Measurements from ENCODE around the gene CEP68.
"Not testable (repeated sequence)": the region's sequence is repeated elsewhere in the genome, so short reads cannot be mapped to it uniquely, and the experiment has no call there.

CEP68 gene

DNA sequence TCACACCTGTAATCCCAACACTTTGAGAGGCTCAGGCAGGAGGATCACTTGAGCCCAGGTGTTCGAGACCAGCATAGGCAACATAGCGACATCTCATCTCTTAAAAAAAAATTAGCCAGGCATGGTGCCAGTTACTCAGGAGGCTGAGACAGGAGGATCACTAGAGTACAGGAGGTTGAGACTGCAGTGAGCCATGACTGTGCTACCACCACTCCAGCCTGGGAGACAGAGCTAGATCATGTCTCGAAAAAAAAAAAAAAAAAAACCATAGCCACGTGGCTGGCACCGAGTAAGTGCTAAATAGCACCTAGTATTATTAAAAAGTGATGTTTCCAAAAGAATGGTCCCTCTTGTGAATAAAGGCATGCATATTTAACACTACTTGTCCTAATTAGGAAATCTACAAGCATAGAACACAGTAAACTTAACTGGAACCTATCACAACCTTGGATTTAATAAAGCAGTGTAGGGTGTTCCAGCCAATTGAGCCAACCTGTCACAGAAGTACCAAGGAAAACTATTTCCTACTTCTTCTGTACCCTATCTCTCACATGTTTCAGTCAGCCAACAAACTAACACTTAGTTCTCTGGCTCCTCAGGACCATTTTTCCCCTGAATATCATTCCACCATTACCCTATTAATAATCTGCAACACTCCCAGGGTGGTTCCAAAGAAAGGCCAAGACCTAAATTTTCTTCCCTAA, 64.9 kb downstream of the CEP68 start:
- H3K4me1 ChIP-seq, result peaks cover 4% of the 10 kb centered on the region; the same call in 1 of the 2 replicates
- no peak for TF ChIP-seq Cebpa-rat (IDR thresholded peaks at IDR 0.05)
- peaks cover 46% of the 10 kb centered on the region for H3K36me3 ChIP-seq
- no peak overlapping the region for H3K4me2 ChIP-seq
- H3K9me3 ChIP-seq, result no peaks in the 10 kb centered on the region
- no peaks in the 10 kb centered on the region for H3K27me3 ChIP-seq
- H3K4me3 ChIP-seq, result no peak overlapping the region
- H3K27ac ChIP-seq, result no peak overlapping the region
- no peak overlapping the region for H3K9ac ChIP-seq
- H4K20me1 ChIP-seq, result peaks cover 100% of the 10 kb centered on the region

DNA sequence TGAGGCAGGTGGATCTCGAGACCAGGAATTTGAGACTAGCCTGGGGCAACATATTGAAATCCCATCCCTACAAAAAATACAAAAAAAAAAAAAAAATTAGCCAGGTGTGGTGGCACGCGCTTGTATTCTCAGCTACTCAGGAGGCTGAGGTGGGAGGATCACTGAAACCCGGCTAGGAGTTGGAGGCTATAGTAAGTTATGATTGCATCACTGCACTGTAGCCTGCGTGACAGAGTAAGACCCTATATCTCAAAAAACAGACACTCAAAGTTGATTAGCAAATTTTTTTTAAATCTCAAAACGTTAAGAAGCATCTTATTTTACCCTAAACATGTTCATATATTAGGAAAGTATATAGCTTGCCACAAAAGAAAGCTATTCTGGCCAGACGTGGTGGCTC, 66.1 kb downstream of the CEP68 start:
- peaks cover 43% of the 10 kb centered on the region for H3K36me3 ChIP-seq
- no peak overlapping the region for H3K4me3 ChIP-seq
- H3K9ac ChIP-seq, result no peak overlapping the region
- H3K4me1 ChIP-seq, result peaks cover 15% of the 10 kb centered on the region
- H3K27me3 ChIP-seq, result no peaks in the 10 kb centered on the region
- TF ChIP-seq Cebpa-rat (IDR thresholded peaks at IDR 0.05), result no peak
- H3K27ac ChIP-seq, result no peak overlapping the region
- peaks cover 100% of the 10 kb centered on the region for H4K20me1 ChIP-seq
- H3K4me2 ChIP-seq, result no peak overlapping the region
- no peaks in the 10 kb centered on the region for H3K9me3 ChIP-seq

DNA sequence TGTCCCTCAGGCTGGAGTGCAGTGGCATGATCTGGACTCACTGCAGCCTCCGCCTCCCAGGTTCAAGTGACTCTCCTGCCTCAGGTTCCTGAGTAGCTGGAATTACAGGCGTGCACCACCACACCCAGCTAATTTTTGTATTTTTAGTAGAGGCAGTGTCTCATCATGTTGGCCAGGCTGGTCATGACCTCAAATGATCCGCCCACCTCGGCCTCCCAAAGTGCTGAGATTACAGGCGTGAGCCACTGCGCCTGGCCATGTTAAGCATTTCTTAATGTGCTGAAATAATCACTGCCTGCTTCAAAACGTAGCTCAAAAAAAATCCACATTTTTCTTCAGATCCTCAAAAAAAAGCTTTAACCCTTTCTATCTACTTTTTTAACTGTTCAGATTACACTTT, 69.2 kb downstream of the CEP68 start:
- H3K9me3 ChIP-seq, H3K4me2 ChIP-seq, H3K4me3 ChIP-seq, H3K27ac ChIP-seq, H3K27me3 ChIP-seq, H3K9ac ChIP-seq: not testable (repeated sequence)
- Histone ChIP-seq H3K4me1 (peaks cover 31% of the 10 kb centered on the region), H4K20me1 (peaks cover 93% of the 10 kb centered on the region), H3K36me3 (peaks cover 25% of the 10 kb centered on the region)

DNA sequence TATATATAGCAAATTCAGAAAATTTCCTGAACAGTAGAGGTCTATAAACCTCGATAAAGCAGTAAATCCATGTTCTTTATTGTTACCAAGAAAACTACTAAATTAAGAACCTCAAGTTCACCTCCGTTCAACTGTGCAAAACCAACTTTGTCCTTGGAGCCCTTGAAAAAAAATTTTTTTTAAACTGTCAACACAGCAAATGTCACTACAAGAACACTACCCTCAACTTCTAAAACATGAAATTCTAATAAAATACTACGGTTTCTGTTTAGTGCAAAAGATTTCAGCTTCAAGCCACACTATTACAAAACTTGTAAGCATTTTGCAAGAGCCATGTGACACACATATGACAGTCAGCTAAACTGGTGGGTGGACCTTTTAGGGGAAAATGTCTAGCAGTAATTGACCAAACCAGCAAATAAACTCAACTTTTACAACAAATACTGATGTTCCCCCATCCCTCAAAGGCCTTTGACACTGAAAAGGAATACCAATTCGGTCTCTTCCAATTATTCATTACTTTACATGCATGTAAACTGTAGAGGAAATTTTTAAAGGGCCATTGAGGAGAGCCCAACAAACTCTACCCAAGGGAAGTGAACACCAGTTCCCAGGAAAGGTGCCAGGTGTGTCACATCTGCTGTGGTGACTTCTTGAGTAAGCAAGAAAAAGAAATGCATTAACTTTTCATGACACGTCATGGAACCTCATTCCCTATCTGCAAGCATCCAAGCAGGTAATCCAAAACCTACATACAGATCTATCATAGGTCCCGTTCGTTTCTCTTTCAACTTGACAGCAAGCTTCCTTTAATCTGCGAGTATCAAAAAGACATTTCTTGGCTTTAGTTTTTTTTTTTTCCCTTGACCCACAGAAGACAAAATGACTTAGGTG, 72.3 kb downstream of the CEP68 start:
- Histone ChIP-seq H3K4me3 (peak overlapping the region; percentile 86), H3K9me3 (no peaks in the 10 kb centered on the region), H3K4me2 (peak overlapping the region; percentile 93), H3K27ac (peak overlapping the region; percentile 90; the same call in 1 of the 2 replicates), H4K20me1 (peaks cover 62% of the 10 kb centered on the region), H3K36me3 (peaks cover 7% of the 10 kb centered on the region), H3K9ac (peak overlapping the region; percentile 96), H3K4me1 (peaks cover 35% of the 10 kb centered on the region), H3K27me3 (no peaks in the 10 kb centered on the region)
- TF ChIP-seq Cebpa-rat (IDR thresholded peaks at IDR 0.05), result no peak

DNA sequence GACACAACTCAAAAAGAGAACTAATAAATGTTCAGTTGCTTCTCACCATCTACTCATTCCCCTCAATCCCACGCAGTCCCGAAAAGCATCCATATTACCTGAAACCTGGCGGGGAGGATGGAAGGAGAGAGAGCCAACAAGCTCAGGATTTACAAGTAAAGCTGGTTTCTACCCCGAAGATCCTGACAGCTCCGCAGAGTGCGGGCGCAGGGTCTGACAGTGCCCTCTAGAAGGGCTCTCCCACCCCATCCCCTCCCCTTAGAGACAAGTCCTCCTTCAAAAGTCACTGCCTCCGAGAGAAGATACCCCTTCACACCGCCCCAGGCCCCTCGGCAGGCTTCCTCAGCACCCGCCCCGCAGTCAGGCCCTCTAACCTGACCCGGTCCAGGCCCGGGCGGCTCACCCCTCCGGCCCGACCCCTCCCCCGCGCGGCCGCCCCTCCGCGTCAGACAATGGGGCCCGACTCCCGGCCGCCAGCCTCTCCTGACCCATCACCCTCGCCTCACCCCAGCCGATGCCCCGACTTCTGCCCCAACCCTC, 73.1 kb downstream of the CEP68 start:
- Histone ChIP-seq H3K9ac (peak overlapping the region; percentile 96), H3K4me1 (peaks cover 35% of the 10 kb centered on the region), H3K9me3 (no peaks in the 10 kb centered on the region), H3K4me3 (peak overlapping the region; percentile 86), H4K20me1 (peaks cover 54% of the 10 kb centered on the region), H3K27me3 (no peaks in the 10 kb centered on the region), H3K36me3 (peaks cover under 1% of the 10 kb centered on the region), H3K4me2 (peak overlapping the region; percentile 93), H3K27ac (peak overlapping the region; percentile 90)
- TF ChIP-seq Cebpa-rat (IDR thresholded peaks at IDR 0.05), result no peak

DNA sequence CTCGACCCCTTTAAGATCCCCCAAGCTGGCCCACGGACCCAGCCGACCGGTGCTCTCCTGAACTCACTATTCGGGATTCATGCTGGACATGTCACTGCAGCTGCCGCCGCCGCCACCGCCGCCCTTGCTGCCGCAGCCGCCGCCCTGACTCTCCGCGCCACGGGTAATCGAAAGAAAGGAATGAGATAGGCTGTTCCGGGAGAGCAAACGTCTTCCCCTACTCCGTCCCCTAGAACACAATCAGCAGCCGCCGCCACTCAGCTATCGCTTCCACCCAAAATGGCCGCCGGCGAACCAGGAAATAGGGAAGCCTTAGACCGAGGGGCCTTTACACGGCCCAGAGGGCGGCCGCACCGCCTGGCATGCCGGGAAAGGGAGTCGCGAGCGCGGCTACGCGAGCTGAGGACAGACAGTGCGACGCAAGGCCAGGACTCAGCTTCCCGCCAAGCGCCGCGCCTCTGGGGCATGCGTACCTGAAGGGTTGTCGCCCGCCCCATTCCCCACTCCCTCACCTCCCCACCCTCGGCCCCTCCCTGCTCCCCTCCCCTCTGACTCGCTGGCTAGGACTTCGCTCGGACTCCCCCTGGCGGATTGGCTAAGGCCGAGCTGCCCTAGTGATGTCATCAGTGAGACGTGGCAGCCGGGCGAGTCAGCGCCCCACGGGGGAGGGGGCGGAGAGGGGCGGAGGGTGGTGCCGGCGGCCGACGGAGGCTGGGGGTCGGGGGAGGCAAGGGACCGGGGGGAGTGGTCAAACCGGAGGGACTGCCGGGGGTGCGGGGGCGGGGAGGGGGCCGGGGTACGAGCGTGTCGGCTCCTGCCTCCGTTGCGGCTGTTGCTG, 73.8 kb downstream of the CEP68 start, which contains the start of gene RAB1A:
Gene RAB1A, minus strand, starts transcription at position 281 of the 838 bp plus-strand sequence. Its CDS starts 191 bp downstream, at position 90.
- H4K20me1 ChIP-seq, result peaks cover 47% of the 10 kb centered on the region
- no peaks in the 10 kb centered on the region for H3K9me3 ChIP-seq
- peak within 1 kb of the TSS; percentile 86 for H3K4me3 ChIP-seq
- H3K27me3 ChIP-seq, result no peaks in the 10 kb centered on the region
- peak within 1 kb of the TSS; percentile 96 for H3K9ac ChIP-seq
- H3K27ac ChIP-seq, result peak within 1 kb of the TSS; percentile 90
- H3K36me3 ChIP-seq, result no peaks in the 10 kb centered on the region
- peak within 1 kb of the TSS; percentile 93 for H3K4me2 ChIP-seq
- H3K4me1 ChIP-seq, result peaks cover 35% of the 10 kb centered on the region
- TF ChIP-seq Cebpa-rat (IDR thresholded peaks at IDR 0.05), result no peak

DNA sequence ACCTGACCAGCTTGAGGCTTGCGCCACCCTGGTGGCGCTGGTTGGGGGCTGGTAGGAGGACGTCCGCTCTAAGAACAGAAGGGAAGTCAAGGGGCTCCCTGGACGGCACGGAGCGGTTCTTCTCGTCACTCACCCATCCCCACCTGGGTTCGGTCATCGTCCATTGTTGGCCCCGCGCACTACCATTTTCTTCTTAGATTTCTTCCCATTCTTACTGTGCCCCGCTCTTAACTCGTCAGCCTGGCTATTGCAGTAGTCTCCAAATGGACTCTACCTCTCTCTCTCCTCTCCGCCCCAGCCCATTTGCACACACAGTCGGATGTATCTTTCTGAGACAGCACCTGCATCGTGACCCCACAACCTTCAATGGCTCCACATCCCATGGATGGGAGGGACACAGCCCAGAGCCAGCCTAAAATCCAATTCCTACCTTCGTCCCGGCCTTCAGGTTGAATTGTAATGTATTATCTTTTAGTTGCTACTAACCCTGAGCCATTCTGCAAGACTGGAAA, 74.5 kb downstream of the CEP68 start:
- H3K36me3 ChIP-seq, result no peaks in the 10 kb centered on the region
- H3K27me3 ChIP-seq, result no peaks in the 10 kb centered on the region
- H3K27ac ChIP-seq, result peak overlapping the region; percentile 64; the same call in 1 of the 2 replicates
- TF ChIP-seq Cebpa-rat (IDR thresholded peaks at IDR 0.05), result no peak
- H3K4me3 ChIP-seq, result peak overlapping the region; percentile 86
- peaks cover 35% of the 10 kb centered on the region for H3K4me1 ChIP-seq
- peaks cover 40% of the 10 kb centered on the region for H4K20me1 ChIP-seq
- H3K4me2 ChIP-seq, result peak overlapping the region; percentile 79
- no peaks in the 10 kb centered on the region for H3K9me3 ChIP-seq
- peak overlapping the region; percentile 73; the same call in 1 of the 2 replicates for H3K9ac ChIP-seq

DNA sequence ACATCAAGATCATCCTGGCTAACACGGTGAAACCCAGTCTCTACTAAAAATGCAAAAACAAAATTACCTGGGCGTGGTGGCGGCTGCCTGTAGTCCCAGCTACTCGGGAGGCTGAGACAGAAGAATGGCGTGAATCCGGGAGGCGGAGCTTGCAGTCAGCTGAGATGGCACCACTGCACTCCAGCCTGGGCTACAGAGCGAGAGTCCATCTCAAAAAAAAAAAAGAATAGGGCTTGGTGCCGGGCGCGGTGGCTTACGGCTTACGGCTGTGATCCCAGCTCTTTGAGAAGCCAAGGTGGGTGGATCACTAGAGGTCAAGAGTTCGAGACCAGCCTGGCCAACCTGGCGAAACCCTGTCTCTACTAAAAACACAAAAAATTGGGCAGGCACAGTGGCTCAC, 76.7 kb downstream of the CEP68 start:
- H3K4me3 ChIP-seq, H3K9me3 ChIP-seq, H3K36me3 ChIP-seq, H3K27me3 ChIP-seq, H3K4me2 ChIP-seq, H3K27ac ChIP-seq, H3K9ac ChIP-seq: not testable (repeated sequence)
- Histone ChIP-seq H3K4me1 (peaks cover 14% of the 10 kb centered on the region), H4K20me1 (peaks cover 18% of the 10 kb centered on the region)

DNA sequence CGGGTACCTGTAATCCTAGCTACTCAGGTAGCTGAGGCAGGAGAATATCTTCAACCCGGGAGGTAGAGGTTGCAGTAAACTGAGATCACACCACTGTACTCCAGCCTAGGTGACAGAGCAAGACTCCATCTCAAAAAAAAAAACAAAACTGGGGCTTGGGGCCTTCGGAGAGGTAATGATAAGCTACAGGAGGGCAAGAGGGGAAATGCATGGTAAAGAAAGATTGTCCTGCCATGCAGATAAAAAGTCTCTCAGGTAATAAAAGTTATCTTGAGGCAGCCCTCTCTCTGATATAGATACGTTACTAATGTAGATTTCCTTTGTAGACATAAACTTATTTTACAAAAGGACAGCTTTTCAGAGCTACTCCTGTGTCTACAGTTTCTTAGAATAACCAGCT, 77.4 kb downstream of the CEP68 start:
- TF ChIP-seq Cebpa-rat (IDR thresholded peaks at IDR 0.05), result no peak
- no peaks in the 10 kb centered on the region for H3K36me3 ChIP-seq
- H4K20me1 ChIP-seq, result peaks cover 11% of the 10 kb centered on the region
- no peak overlapping the region for H3K4me2 ChIP-seq
- H3K27ac ChIP-seq, result no peak overlapping the region
- no peaks in the 10 kb centered on the region for H3K27me3 ChIP-seq
- peaks cover 7% of the 10 kb centered on the region for H3K4me1 ChIP-seq
- H3K9me3 ChIP-seq, result no peaks in the 10 kb centered on the region
- H3K4me3 ChIP-seq, result no peak overlapping the region
- H3K9ac ChIP-seq, result no peak overlapping the region

Data from BLaER1 (cell line).